SK-N-SH (cell line): ENCODE data around the gene MTUS2. TPM values are rescaled to one million over a fixed set of nuclear protein-coding genes. Genes with fewer than 3 reads are reported as not detected.

Experiments used
- CTCF ChIA-PET: fragments of 300-600, 350-600 bp; formaldehyde crosslinking; extraction: SDS; loops from one replicate; lab custom pipeline; 2021; lab: Yijun Ruan, JAX
- POLR2A ChIA-PET: fragments of 350-600 bp; sonication (Branson Sonifier 250); formaldehyde crosslinking; extraction: SDS; loops from one replicate; lab custom pipeline; 2020; ENCODE audit warnings: antibody characterized with exemption, inconsistent platforms; lab: Yijun Ruan, JAX
- DNase-seq: peaks from one replicate; pipeline ENCODE4 v3.0.0; 2012
- H2AFZ ChIP-seq: fragments of 200-600 bp; sonication (generic); 2 replicates; pipeline ENCODE4 v1.8.1; 2016; ENCODE audit warnings: antibody characterized with exemption, mild to moderate bottlenecking, low read depth
- H3F3A ChIP-seq: fragments of 200-600 bp; sonication (generic); replicated peaks from 2 replicates; pipeline ENCODE3; 2016; ENCODE audit warnings: antibody characterized with exemption, mild to moderate bottlenecking; ENCODE audit not compliant: insufficient read depth
- H3K27ac ChIP-seq, 2 experiments: fragments of 200-500 bp in 1 of 2; fragments of 200-600 bp in 1 of 2; sonication (Bioruptor generic) in 1 of 2; sonication (generic), shearing (Covaris generic) in 1 of 2; 2 replicates each; pipeline versions ENCODE4 v1.5.1 to v1.6.1; 2014 to 2016; ENCODE audit warnings: low read depth in 2 of 2, inconsistent platforms in 1 of 2, low read length in 1 of 2, mild to moderate bottlenecking in 1 of 2, mixed read lengths in 1 of 2
- H3K27me3 ChIP-seq: fragments of 200-600 bp; sonication (generic), shearing (Covaris generic); 2 replicates; pipeline ENCODE4 v1.6.1; 2016; ENCODE audit warnings: mixed run types; ENCODE audit not compliant: insufficient read depth
- H3K36me3 ChIP-seq, 2 experiments: fragments of 200-500 bp in 1 of 2; fragments of 200-600 bp in 1 of 2; sonication (Bioruptor generic) in 1 of 2; sonication (generic) in 1 of 2; replicated peaks in 1 of 2; 2 replicates each; pipeline versions ENCODE3 to v1.5.1; 2014 to 2016; ENCODE audit warnings: low read length in 1 of 2, mild to moderate bottlenecking in 1 of 2; ENCODE audit not compliant: insufficient read depth in 2 of 2, control insufficient read depth in 1 of 2
- H3K4me1 ChIP-seq, 2 experiments: fragments of 200-500 bp in 1 of 2; fragments of 200-600 bp in 1 of 2; sonication (Bioruptor generic) in 1 of 2; sonication (generic), shearing (Covaris generic) in 1 of 2; 2 replicates each; pipeline versions ENCODE4 v1.5.1 to v1.6.1; 2014 to 2016; ENCODE audit warnings: low read depth in 1 of 2, low read length in 1 of 2, mixed run types in 1 of 2; ENCODE audit not compliant: insufficient read depth in 2 of 2, control insufficient read depth in 1 of 2
- H3K4me2 ChIP-seq: fragments of 200-600 bp; sonication (generic), shearing (Covaris generic); 2 replicates; pipeline ENCODE4 v1.6.1; 2017; ENCODE audit warnings: mixed run types
- H3K4me3 ChIP-seq, 2 experiments: fragments of 200-500 bp in 1 of 2; fragments of 200-600 bp in 1 of 2; sonication (Bioruptor generic) in 1 of 2; sonication (generic), shearing (Covaris generic) in 1 of 2; 2 replicates each; pipeline versions ENCODE4 v1.5.1 to v1.8.1; 2014 to 2016; ENCODE audit warnings: low read depth in 2 of 2, inconsistent platforms in 1 of 2, low read length in 1 of 2, mild to moderate bottlenecking in 1 of 2, mixed read lengths in 1 of 2, moderate library complexity in 1 of 2
- H3K79me2 ChIP-seq: fragments of 200-600 bp; sonication (generic); 2 replicates; pipeline ENCODE4 v1.8.1; 2017; ENCODE audit warnings: mild to moderate bottlenecking; ENCODE audit not compliant: insufficient read depth
- H3K9ac ChIP-seq: fragments of 200-600 bp; sonication (generic); 2 replicates; pipeline ENCODE4 v1.6.1; 2017; ENCODE audit warnings: mixed run types
- H3K9me2 ChIP-seq: fragments of 200-600 bp; sonication (generic); 2 replicates; pipeline ENCODE4 v1.6.1; 2017; ENCODE audit warnings: mixed run types
- H3K9me3 ChIP-seq: fragments of 200-600 bp; sonication (generic); 2 replicates; pipeline ENCODE4 v1.6.1; 2017; ENCODE audit warnings: mixed run types, mild to moderate bottlenecking, moderate library complexity
- H4K20me1 ChIP-seq: fragments of 200-600 bp; sonication (generic); 2 replicates; pipeline ENCODE4 v1.6.1; 2017; ENCODE audit warnings: mild to moderate bottlenecking, mixed run types; ENCODE audit not compliant: insufficient read depth
- CHD2 ChIP-seq: fragments of 150-350 bp; IDR thresholded peaks from 2 replicates; pipeline ENCODE4 v1.6.1; 2018; ENCODE audit warnings: low read length; ENCODE audit not compliant: partially characterized antibody
- EP300 ChIP-seq, 2 experiments: IDR thresholded peaks; 2 replicates each; pipeline versions ENCODE4 v1.4.0 to v1.6.1; 2012; ENCODE audit warnings: borderline replicate concordance in 1 of 2, low read depth in 1 of 2, low read length in 1 of 2
- FOSL2 ChIP-seq: IDR thresholded peaks from 2 replicates; pipeline ENCODE4 v1.4.0; 2012; ENCODE audit warnings: low read depth, mild to moderate bottlenecking, moderate library complexity, borderline replicate concordance
- FOXJ3 ChIP-seq: sonication (generic); formaldehyde crosslinking; IDR thresholded peaks from 2 replicates; pipeline ENCODE4 v1.5.1; 2020; ENCODE audit warnings: mild to moderate bottlenecking, missing genetic modification reagents
- GABPA ChIP-seq: IDR thresholded peaks from 2 replicates; pipeline ENCODE4 v1.4.0; 2012; ENCODE audit warnings: low read depth, mild to moderate bottlenecking
- GATA2 ChIP-seq: sonication (generic); formaldehyde crosslinking; IDR thresholded peaks from 2 replicates; pipeline ENCODE4 v1.5.0; 2020; ENCODE audit warnings: mild to moderate bottlenecking, missing genetic modification reagents
- JUND ChIP-seq: IDR thresholded peaks from 2 replicates; pipeline ENCODE4 v1.4.0; 2012
- MAX ChIP-seq: IDR thresholded peaks from 2 replicates; pipeline ENCODE4 v1.4.0; 2012; ENCODE audit warnings: low read depth
- MXI1 ChIP-seq: IDR thresholded peaks from 2 replicates; pipeline ENCODE4 v1.6.1; 2012; ENCODE audit warnings: mild to moderate bottlenecking, low read depth, low read length, improper control_type of control experiment
- POLR2AphosphoS5 ChIP-seq: IDR thresholded peaks from 2 replicates; pipeline ENCODE4 v1.6.1; 2012; ENCODE audit warnings: low read depth, low read length
- RAD21 ChIP-seq: IDR thresholded peaks from 2 replicates; pipeline ENCODE4 v1.6.1; 2012; ENCODE audit warnings: mild to moderate bottlenecking, low read length
- SMC3 ChIP-seq: IDR thresholded peaks from 2 replicates; pipeline ENCODE4 v1.6.1; 2012; ENCODE audit warnings: low read depth, low read length, improper control_type of control experiment
- WGBS: methylation state at CpG from one replicate; pipeline ENCODE4 v1.1.6; 2017; ENCODE audit warnings: low lambda C conversion rate; 5-methylcytosine and 5-hydroxymethylcytosine counted together
- polyA plus RNA-seq, 3 experiments: library from polyadenylated mRNA; depleted of rRNA; stranded (reverse); fragments of >200 nt; gene quantifications; 2 replicates each; pipeline ENCODE4 v1.2.3, GENCODE V29; 2012
- TF ChIP-seq, protein P1 (sequence below): IDR thresholded peaks from 2 replicates; pipeline ENCODE4 v1.4.0; 2012; ENCODE audit warnings: low read depth, borderline replicate concordance
- TF ChIP-seq, protein P2 (sequence below): fragments of 150-350 bp; IDR thresholded peaks from 2 replicates; pipeline ENCODE4 v1.6.1; 2017; ENCODE audit warnings: antibody characterized with exemption, low read length, low read depth, borderline replicate concordance

The MTUS2 gene
- polyA plus RNA-seq, 1 of the 3 experiments (the other 2 are of a cell fraction) = 1.7 TPM

GRCh38 chr13:28837111-28837510 lies 17.0 kb downstream of the MTUS2 start:
- no peaks in the 10 kb centered on the region for H3K9me3 ChIP-seq
- H3K4me2 ChIP-seq = no peak overlapping the region
- no peaks in the 10 kb centered on the region for H3K27me3 ChIP-seq
- no peaks in the 10 kb centered on the region for H3K36me3 ChIP-seq
- no peaks in the 10 kb centered on the region for H3K79me2 ChIP-seq
- TF ChIP-seq RAD21 (no peak), FOXJ3 (CRISPR knock-in tag) (no peak), POLR2AphosphoS5 (no peak), MXI1 (no peak), SMC3 (no peak), FOSL2 (no peak)
- TF ChIP-seq, protein P1, sequence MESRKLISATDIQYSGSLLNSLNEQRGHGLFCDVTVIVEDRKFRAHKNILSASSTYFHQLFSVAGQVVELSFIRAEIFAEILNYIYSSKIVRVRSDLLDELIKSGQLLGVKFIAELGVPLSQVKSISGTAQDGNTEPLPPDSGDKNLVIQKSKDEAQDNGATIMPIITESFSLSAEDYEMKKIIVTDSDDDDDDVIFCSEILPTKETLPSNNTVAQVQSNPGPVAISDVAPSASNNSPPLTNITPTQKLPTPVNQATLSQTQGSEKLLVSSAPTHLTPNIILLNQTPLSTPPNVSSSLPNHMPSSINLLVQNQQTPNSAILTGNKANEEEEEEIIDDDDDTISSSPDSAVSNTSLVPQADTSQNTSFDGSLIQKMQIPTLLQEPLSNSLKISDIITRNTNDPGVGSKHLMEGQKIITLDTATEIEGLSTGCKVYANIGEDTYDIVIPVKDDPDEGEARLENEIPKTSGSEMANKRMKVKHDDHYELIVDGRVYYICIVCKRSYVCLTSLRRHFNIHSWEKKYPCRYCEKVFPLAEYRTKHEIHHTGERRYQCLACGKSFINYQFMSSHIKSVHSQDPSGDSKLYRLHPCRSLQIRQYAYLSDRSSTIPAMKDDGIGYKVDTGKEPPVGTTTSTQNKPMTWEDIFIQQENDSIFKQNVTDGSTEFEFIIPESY = no peak
- TF ChIP-seq, protein P2, sequence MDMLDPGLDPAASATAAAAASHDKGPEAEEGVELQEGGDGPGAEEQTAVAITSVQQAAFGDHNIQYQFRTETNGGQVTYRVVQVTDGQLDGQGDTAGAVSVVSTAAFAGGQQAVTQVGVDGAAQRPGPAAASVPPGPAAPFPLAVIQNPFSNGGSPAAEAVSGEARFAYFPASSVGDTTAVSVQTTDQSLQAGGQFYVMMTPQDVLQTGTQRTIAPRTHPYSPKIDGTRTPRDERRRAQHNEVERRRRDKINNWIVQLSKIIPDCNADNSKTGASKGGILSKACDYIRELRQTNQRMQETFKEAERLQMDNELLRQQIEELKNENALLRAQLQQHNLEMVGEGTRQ = no peak
- no peak overlapping the region for H3K27ac ChIP-seq
- H3K9ac ChIP-seq = no peak overlapping the region
- H2AFZ ChIP-seq = no peak overlapping the region
- no peak for DNase-seq
- no peak overlapping the region for H3K4me3 ChIP-seq
- CTCF ChIA-PET = interaction anchor here (1.4 to 3.0 kb wide), 2 partner anchors 18 to 40 kb away, joined by 4 to 10 read pairs; partner anchors contain the start of gene MTUS2
- WGBS = 2% methylated on average over 5 of the region's 5 CpGs
- H4K20me1 ChIP-seq = no peaks in the 10 kb centered on the region
- POLR2A ChIA-PET = no interaction called here
- no peaks in the 10 kb centered on the region for H3F3A ChIP-seq
- no peaks in the 10 kb centered on the region for H3K9me2 ChIP-seq
- H3K4me1 ChIP-seq = no peaks in the 10 kb centered on the region

GRCh38 chr13:28843639-28844038 lies 23.5 kb downstream of the MTUS2 start:
- CTCF ChIA-PET = no interaction called here

More at GRCh38 chr13:28843639-28844038, 23.5 kb downstream of the MTUS2 start:
- H3K36me3 ChIP-seq = no peaks in the 10 kb centered on the region
- H3K4me2 ChIP-seq = no peak overlapping the region
- no peak overlapping the region for H3K27ac ChIP-seq
- H3K27me3 ChIP-seq = no peaks in the 10 kb centered on the region
- no peak for DNase-seq
- H2AFZ ChIP-seq = no peak overlapping the region
- WGBS = 4% methylated on average over 4 of the region's 4 CpGs
- H4K20me1 ChIP-seq = no peaks in the 10 kb centered on the region
- no peaks in the 10 kb centered on the region for H3K4me1 ChIP-seq
- no peak overlapping the region for H3K4me3 ChIP-seq
- TF ChIP-seq GATA2 (CRISPR knock-in tag) (no peak), JUND (no peak), MAX (no peak), GABPA (no peak), EP300 (IDR thresholded peaks at IDR 0.05; ENCODE audit: borderline replicate concordance in 1 of 2, low read depth in 1 of 2, low read length in 1 of 2) (no peak), CHD2 (no peak), FOSL2 (no peak)
- TF ChIP-seq, protein P2 = no peak
- TF ChIP-seq, all 33 proteins: peak for 0
- Histone ChIP-seq H3K9me3 (no peaks in the 10 kb centered on the region), H3F3A (no peaks in the 10 kb centered on the region), H3K79me2 (no peaks in the 10 kb centered on the region), H3K9ac (no peak overlapping the region), H3K9me2 (no peaks in the 10 kb centered on the region)
- POLR2A ChIA-PET = no interaction called here
